Measurements from ENCODE around the gene TMEM117. TPM values are rescaled to one million over a fixed set of nuclear protein-coding genes. Genes with fewer than 3 reads are reported as not detected.

The TMEM117 gene
- total RNA-seq, 2 donors from 2014 or later, result 0.79 to 1.4 TPM

DNA sequence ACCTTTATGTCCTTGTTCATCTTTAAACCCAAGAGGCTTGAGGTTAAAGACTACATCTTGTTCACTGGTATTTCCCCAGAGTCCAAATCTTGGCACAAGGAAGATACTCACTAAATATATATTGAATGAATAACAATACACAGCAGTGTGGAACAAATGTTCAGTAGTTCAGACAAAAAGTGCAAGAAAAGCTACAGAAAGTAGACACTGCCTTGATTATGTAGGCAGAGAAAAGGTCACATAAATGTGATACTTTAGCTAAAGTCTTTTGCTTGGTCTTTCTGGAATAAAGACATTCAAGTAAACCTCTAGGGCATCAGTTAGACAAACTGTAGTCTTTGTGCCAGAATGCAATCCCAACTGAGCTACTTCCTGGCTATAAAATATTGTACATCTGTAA lies 157.0 kb downstream of the TMEM117 start:
- Histone ChIP-seq H3K27ac (ENCODE audit: low read depth, low read length) (no peak overlapping the region), H3K27me3 (ENCODE audit: control insufficient read depth, insufficient read depth, low read length, poor library complexity, severe bottlenecking) (no peaks in the 10 kb centered on the region), H3K9ac (ENCODE audit: extremely low read depth, low read length, poor library complexity, severe bottlenecking) (no peak overlapping the region), H3K36me3 (ENCODE audit: control insufficient read depth, insufficient read depth, low read length) (no peaks in the 10 kb centered on the region), H3K9me3 (ENCODE audit: control insufficient read depth, low read length) (peaks cover 8% of the 10 kb centered on the region), H3K4me3 (ENCODE audit: low read length) (no peak overlapping the region), H3K4me1 (ENCODE audit: control insufficient read depth, insufficient read depth, low read length) (no peaks in the 10 kb centered on the region)
- H3K27ac Mint-ChIP-seq, result no peak overlapping the region
- DNase-seq, result no peak
- no peaks in the 10 kb centered on the region for H3K4me1 Mint-ChIP-seq
- TF ChIP-seq CTCF (conservative IDR thresholded peaks at IDR 0.05), result no peak
- H3K4me3 Mint-ChIP-seq, result no peak overlapping the region
- no peaks in the 10 kb centered on the region for H3K9me3 Mint-ChIP-seq
- H3K36me3 Mint-ChIP-seq (ENCODE audit: low read depth), result no peaks in the 10 kb centered on the region
- no peaks in the 10 kb centered on the region for H3K27me3 Mint-ChIP-seq (ENCODE audit: insufficient read depth)

GRCh38 chr12:44000309-44000952 lies 164.6 kb downstream of the TMEM117 start:
- Mint-ChIP-seq H3K4me3 (no peak overlapping the region), H3K36me3 (ENCODE audit: low read depth) (no peaks in the 10 kb centered on the region), H3K27me3 (ENCODE audit: insufficient read depth) (no peaks in the 10 kb centered on the region), H3K27ac (no peak overlapping the region), H3K4me1 (no peaks in the 10 kb centered on the region), H3K9me3 (no peaks in the 10 kb centered on the region)
- H3K27ac ChIP-seq (ENCODE audit: low read depth, low read length), result no peak overlapping the region
- WGBS, 2 experiments (ENCODE audit: insufficient coverage in 1 of 2, insufficient read length in 1 of 2), result 88 to 95% methylated on average over 4 to 5 of the region's 5 CpGs
- DNase-seq, result peak; percentile 92
- peak; percentile 89 for TF ChIP-seq CTCF (conservative IDR thresholded peaks at IDR 0.05)
- no peak overlapping the region for H3K9ac ChIP-seq (ENCODE audit: extremely low read depth, low read length, poor library complexity, severe bottlenecking)
- H3K4me1 ChIP-seq (ENCODE audit: control insufficient read depth, insufficient read depth, low read length), result no peaks in the 10 kb centered on the region
- no peaks in the 10 kb centered on the region for H3K9me3 ChIP-seq (ENCODE audit: control insufficient read depth, low read length)
- H3K27me3 ChIP-seq (ENCODE audit: control insufficient read depth, insufficient read depth, low read length, poor library complexity, severe bottlenecking), result no peaks in the 10 kb centered on the region
- H3K36me3 ChIP-seq (ENCODE audit: control insufficient read depth, insufficient read depth, low read length), result no peaks in the 10 kb centered on the region
- H3K4me3 ChIP-seq (ENCODE audit: low read length), result no peak overlapping the region

- no peaks in the 10 kb centered on the region for H3K9me3 ChIP-seq (ENCODE audit: control insufficient read depth, low read length)
- H3K9ac ChIP-seq (ENCODE audit: extremely low read depth, low read length, poor library complexity, severe bottlenecking), result no peak overlapping the region
- Mint-ChIP-seq H3K4me3 (no peak overlapping the region), H3K9me3 (peaks cover under 1% of the 10 kb centered on the region), H3K4me1 (no peaks in the 10 kb centered on the region), H3K36me3 (ENCODE audit: low read depth) (no peaks in the 10 kb centered on the region), H3K27ac (no peak overlapping the region), H3K27me3 (ENCODE audit: insufficient read depth) (no peaks in the 10 kb centered on the region)
- no peaks in the 10 kb centered on the region for H3K36me3 ChIP-seq (ENCODE audit: control insufficient read depth, insufficient read depth, low read length)
- WGBS, 2 experiments (ENCODE audit: insufficient coverage in 1 of 2, insufficient read length in 1 of 2), result 88 to 100% methylated on average over 1 to 2 of the region's 2 CpGs
- H3K27me3 ChIP-seq (ENCODE audit: control insufficient read depth, insufficient read depth, low read length, poor library complexity, severe bottlenecking), result no peaks in the 10 kb centered on the region
- no peak for DNase-seq
- no peaks in the 10 kb centered on the region for H3K4me1 ChIP-seq (ENCODE audit: control insufficient read depth, insufficient read depth, low read length)
- no peak overlapping the region for H3K4me3 ChIP-seq (ENCODE audit: low read length)
- H3K27ac ChIP-seq (ENCODE audit: low read depth, low read length), result no peak overlapping the region
- TF ChIP-seq CTCF (conservative IDR thresholded peaks at IDR 0.05), result no peak
Measured at GRCh38 chr12:44002607-44003006, 166.7 kb downstream of the TMEM117 start.

Data from endodermal cell (in vitro differentiated cells).